Left kidney (tissue), 2 donors: Measurements from ENCODE around the gene HOATZ. TPM values are rescaled to one million over a fixed set of nuclear protein-coding genes. Genes with fewer than 3 reads are reported as not detected.
A peak's percentile ranks its signal among the peaks of the same experiment; 100 is the strongest.

Experiments used
- DNase-seq: peaks from one replicate; pipeline ENCODE4 v3.0.0-alpha.2; 2013
- polyA plus RNA-seq: library from polyadenylated mRNA; unstranded; fragments of 120-200 nt; gene quantifications from one replicate; pipeline ENCODE4 v1.2.1, GENCODE V29; 2013; ENCODE audit not compliant: insufficient read length

Gene HOATZ
- polyA plus RNA-seq, 1 donor: 0.28 TPM

- DNase-seq: no peak
Observed at GRCh38 chr11:111522426-111522825, 7.8 kb downstream of the HOATZ start.

DNA sequence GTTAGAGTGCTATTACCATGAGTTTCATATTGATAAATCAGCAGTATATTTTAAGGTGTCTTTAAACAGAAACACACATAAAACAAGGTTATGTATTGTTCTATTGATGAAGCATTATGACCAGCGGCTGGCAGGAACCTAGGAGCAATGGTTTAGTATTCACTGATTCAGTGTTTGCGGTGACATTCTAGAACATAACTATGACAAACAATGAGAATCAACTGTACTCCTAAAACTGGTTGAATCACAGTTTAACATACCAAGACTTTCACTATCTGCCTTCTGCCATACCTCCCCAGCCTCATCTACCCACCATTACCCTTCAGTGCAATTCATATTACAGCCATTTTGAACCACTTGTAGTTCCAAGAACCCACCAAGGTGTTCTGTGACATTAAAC, 8.8 kb downstream of the HOATZ start:
- DNase-seq: no peak

DNA sequence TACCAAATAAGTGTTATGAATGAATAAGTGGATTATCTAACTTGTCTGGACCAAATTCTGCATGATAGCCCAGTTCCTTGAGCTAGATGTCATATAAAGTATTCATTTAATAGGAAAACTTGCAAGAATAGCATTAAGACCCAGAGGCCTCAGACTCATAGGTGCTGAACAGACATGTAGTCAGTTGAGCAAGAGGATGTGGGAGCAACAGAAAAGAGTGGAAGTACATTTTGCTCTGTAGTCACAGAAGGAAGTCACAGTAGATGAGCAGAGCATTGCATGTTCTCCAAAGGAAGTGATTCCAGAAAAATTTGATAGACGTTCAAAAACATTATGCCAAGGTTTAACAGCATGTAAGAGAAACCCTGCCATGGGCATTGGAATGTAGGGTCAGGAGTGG, 9.5 kb downstream of the HOATZ start:
- DNase-seq: no peak

- DNase-seq: no peak
Observed at GRCh38 chr11:111525456-111525855, 10.9 kb downstream of the HOATZ start.

DNA sequence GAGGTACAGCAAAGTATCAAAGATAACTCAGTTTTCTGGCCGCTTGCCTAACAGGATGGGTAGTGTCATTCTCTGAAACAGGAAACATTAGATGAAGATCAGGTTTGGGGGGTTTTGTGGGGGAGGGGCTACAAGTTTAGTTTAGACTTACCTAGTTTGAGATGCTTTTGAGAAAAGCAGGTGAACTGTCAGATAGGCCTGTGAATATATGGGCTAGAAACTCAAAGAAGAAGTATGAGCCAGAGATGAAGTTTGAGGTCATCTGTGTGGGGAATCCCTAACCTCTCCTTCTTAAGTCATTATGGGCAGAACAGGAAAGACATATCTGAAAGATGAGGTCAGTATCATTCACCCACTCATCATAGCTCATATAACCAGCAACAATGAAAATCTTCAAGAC, 11.9 kb downstream of the HOATZ start:
- no peak for DNase-seq

- no peak for DNase-seq
Observed at GRCh38 chr11:111527279-111527678, 12.7 kb downstream of the HOATZ start.

DNA sequence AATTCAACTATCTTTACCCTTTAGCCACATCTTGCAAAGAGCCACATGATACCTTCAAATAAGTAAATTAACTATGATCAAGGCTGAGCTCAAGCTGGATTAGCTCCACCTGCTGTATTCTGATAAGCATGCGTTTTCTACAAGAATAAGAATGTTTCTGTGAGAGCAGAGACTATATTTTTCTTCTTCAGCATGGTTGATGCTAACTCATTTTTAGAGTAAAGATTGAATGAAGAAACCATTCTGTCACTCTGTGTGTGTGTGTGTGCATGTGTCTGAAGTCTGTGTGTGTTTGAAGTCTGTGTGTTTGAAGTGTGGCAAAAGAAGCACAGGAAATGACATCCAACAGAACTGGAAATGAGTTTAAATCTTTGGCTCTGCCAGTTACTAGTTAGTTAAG, 14.0 kb downstream of the HOATZ start:
- no peak for DNase-seq

- DNase-seq: no peak
Observed at GRCh38 chr11:111530091-111530490, 15.5 kb downstream of the HOATZ start.

DNA sequence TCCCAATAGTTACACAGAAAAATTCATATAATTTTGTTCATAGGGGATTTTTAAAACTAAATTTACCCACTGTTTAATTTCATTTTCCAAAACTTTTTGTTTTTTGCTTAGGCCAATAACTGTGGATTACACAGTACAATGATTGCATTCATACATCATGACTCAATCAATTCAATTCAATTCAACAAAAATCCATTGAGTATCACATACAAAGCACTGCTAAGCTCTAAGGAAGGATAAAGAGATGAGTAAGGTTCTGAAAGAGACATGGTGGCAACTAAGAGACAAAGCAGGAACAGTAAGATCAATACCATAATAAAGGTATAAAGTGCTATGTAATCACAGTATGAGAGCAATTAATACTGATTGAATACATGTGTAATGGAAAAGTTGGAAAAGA, 16.6 kb downstream of the HOATZ start:
- DNase-seq: no peak

DNA sequence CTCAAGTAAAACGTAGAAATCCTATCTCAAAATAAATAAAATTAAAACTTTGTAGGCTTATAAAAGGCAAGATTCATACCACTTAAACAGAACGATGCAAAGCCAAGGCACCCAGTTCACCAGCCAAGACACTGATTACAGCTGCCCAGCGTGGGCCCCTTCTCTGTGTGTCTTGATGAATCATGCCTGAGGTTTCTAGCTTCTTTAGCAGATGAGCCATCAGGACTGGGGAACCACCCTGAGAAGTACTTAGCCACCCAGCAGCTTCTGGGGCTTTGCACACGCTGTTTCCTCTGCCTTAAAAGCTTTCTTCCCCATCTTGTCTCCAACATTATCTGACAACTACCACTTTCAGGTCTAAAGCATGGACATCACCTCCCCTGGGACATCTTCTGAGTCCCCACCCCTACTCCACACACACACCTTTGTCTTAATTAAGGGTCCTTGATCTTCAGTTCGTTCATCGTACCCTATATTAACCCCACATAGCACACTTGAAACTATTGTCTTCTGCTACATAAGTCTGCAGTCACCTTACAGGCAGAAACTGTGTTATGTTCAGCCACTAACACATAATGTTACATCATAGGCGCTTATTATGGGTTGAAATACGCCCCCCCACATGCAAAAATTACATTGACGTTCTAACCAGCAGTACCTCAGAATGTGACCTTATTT, 17.2 kb downstream of the HOATZ start:
- DNase-seq: no peak

DNA sequence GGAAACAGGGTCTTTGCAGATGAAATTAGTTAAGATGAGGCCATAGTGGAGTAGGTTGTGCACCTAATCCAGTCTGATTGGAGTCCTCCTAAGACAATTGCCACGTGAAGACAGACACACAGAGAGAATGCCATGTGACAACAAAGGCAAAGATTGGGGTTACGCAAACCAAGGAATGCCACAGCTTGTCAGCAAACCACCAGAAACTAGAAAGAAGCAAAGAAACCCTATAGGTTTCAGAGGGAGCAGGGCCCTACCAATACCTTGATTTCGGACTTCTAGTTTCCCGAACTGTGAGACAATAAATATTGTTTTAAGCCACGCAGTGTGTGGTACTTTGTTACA, 17.8 kb downstream of the HOATZ start:
- DNase-seq: no peak

- no peak for DNase-seq
Observed at GRCh38 chr11:111535281-111535680, 20.7 kb downstream of the HOATZ start.

DNA sequence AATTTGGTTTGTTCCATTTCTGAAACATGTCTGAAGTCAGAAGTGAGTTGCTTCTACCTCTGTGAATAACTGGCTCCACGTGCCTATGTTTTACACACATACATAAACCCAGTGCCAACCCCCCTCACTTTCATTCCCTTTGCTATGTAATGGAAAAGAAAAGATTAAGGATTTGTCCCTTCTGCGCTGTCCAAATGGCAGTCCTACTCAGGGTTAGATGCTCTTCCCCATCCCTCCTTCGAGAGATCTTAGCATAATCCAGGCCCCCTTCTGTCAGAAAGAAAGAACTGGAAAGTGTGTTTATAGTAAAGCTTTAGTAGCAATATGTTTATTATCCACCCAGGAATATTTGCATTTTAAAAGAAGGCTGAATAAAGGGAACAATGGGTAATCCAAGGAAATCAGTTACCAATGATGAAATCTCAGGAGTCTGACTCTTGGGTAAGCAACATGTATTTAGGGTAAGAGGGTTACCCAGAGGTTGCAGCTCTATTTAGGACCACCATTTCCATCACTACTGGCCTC, 22.8 kb downstream of the HOATZ start:
- DNase-seq: no peak

GRCh38 chr11:111538407-111539114, 24.0 kb downstream of the HOATZ start:
- no peak for DNase-seq

DNA sequence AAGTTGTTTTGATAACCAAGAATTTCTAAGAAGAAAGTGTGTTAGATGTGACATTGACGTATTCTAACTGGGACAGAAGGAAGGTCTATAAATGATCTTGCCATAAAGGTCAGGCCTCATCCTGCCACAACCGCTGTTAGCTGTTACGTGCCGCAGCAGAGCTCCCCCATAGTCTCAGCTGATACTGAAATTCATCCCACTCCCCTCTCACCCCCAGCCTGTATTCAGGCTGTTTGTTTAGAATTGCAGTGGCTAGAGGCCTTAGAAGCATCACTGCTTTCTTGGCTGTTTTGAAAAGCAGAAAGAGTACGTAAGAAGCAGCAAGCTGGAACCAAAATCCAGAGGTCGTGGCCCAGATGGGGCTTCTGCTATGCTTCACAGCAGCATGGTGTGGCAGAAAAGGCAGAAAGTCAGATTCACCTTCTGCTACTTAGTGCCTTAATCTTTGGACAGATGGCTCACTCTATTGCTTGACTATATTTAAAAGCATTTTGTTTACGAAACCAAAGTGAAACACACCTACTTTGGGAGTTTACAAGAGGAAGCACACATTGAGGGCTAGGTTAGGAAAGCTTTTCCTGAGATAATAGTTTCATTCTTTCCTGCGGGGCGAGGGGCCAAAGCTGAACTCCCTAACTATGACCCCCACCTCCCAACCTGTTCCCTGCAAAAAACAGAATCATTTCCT, 25.0 kb downstream of the HOATZ start:
- no peak for DNase-seq

DNA sequence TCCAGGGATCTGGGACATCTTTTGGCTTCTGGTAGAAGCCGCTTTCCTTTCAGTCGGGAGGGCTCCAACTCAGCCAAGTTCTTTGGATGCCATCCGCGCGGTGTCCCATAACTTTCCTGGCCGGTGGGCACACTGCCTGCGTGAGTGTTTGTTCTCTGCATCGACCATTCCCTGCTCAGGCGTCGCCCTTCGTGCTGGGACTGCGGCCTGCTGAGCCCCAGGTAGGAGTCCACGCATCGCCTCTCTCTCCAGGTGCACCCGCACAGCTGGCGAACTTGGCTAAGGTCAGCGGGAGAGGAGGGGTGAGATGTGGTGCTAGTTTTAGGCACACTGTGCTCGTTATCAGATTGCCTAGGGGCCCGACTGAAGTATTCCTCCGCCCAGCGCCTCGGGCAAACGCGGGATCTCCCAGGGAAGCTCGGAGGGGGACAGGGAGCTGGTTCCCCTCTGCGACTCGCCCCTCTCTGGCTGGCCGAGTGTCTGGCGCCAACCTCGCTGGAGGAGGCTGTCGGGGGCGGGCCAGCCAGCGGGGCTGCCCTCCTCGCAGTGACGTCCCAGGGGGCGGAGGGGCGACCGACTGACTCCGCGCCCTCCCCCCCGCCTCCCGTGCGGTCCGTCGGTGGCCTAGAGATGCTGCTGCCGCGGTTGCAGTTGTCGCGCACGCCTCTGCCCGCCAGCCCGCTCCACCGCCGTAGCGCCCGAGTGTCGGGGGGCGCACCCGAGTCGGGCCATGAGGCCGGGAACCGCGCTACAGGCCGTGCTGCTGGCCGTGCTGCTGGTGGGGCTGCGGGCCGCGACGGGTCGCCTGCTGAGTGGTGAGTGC, 25.7 kb downstream of the HOATZ start, which contains the start of gene LAYN:
Gene LAYN (plus strand): TSS at position 607 of the 823 bp plus-strand sequence. CDS start 124 bp downstream, at position 731.
- DNase-seq: peak; percentile 52

GRCh38 chr11:111540937-111541253, 26.3 kb downstream of the HOATZ start:
- no peak for DNase-seq

- peak; percentile 44 for DNase-seq
Observed at GRCh38 chr11:111541254-111542061, 26.9 kb downstream of the HOATZ start.

DNA sequence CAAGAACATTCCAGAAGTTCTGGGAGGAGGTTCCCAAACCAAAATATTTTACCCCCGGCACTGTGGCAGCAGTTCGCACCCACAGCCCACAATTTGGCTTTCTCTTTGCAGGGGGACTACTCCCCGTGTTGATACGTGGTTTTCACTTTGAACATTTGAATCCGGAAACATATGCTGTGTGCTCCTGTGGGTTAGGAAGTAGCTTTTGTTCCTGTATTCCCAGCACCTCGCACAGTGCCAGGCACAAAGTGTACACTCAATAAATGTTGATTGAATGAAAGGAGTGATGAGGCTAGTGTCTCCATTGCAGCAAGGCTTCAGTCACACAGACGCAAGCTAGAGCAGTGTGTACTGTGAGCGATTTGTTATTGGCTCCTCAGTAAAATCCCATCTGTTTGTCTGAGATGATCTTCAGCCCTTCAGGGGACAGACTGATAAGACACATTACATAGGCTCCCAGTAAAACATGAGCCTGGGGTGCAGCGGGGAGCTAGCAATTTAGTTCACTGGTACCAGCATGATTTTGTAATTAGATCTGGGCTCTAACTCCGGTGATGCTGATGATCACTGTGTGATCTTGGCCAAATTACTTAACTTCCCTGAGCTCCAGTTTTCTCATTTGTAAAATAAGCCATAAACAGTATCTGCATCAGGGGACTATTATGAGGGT, 28.2 kb downstream of the HOATZ start:
- no peak for DNase-seq

GRCh38 chr11:111548525-111548924, 33.9 kb downstream of the HOATZ start:
- no peak for DNase-seq
